H9 (cell line): ENCODE results near the gene EMC9. TPM values are rescaled to one million over a fixed set of nuclear protein-coding genes. Genes with fewer than 3 reads are reported as not detected.

Experiments
- DNase-seq: peaks from one replicate; pipeline ENCODE4 v3.0.0-alpha.2; 2017
- H2AFZ ChIP-seq: one replicate; pipeline ENCODE4 v1.6.1; 2013; ENCODE audit warnings: mild to moderate bottlenecking, low read length, control low read depth, moderate library complexity
- H2AK5ac ChIP-seq: 2 replicates; pipeline ENCODE4 v1.6.1; 2013; ENCODE audit warnings: low read length, control low read depth, mixed read lengths; ENCODE audit not compliant: insufficient read length
- H2BK120ac ChIP-seq: one replicate; pipeline ENCODE4 v1.6.1; 2013; ENCODE audit warnings: low read depth, mild to moderate bottlenecking, low read length, control low read depth, inconsistent platforms; ENCODE audit not compliant: poor library complexity, severe bottlenecking
- H2BK12ac ChIP-seq: 2 replicates; pipeline ENCODE4 v1.6.1; 2013; ENCODE audit warnings: low read length, control low read depth, mixed read lengths, low read depth; ENCODE audit not compliant: insufficient read length
- H2BK15ac ChIP-seq: 2 replicates; pipeline ENCODE4 v1.6.1; 2013; ENCODE audit warnings: low read depth, low read length, control low read depth
- H2BK20ac ChIP-seq: one replicate; pipeline ENCODE4 v1.6.1; 2013; ENCODE audit warnings: low read depth, mild to moderate bottlenecking, low read length, control low read depth, inconsistent platforms; ENCODE audit not compliant: poor library complexity, severe bottlenecking
- H2BK5ac ChIP-seq: 2 replicates; pipeline ENCODE4 v1.6.1; 2013; ENCODE audit warnings: low read length, control low read depth, mixed read lengths; ENCODE audit not compliant: insufficient read length
- H3K14ac ChIP-seq: 2 replicates; pipeline ENCODE4 v1.6.1; 2013; ENCODE audit warnings: low read length, control low read depth; ENCODE audit not compliant: insufficient read depth
- H3K18ac ChIP-seq: 2 replicates; pipeline ENCODE4 v1.6.1; 2013; ENCODE audit warnings: low read depth, mild to moderate bottlenecking, mixed read lengths, low read length, control low read depth; ENCODE audit not compliant: insufficient read length
- H3K23ac ChIP-seq: 2 replicates; pipeline ENCODE4 v1.6.1; 2013; ENCODE audit warnings: low read length, control low read depth, mixed read lengths, low read depth; ENCODE audit not compliant: insufficient read length
- H3K23me2 ChIP-seq: 2 replicates; pipeline ENCODE4 v1.6.1; 2013; ENCODE audit warnings: low read depth, mild to moderate bottlenecking, mixed read lengths, low read length, control low read depth; ENCODE audit not compliant: insufficient read length, poor library complexity, severe bottlenecking
- H3K27ac ChIP-seq: 2 replicates; pipeline ENCODE4 v1.5.1; 2013; ENCODE audit warnings: low read length, control low read depth, mixed read lengths, low read depth; ENCODE audit not compliant: insufficient read length
- H3K27me3 ChIP-seq: 2 replicates; pipeline ENCODE4 v1.6.1; 2013; ENCODE audit warnings: low read length, control low read depth, inconsistent platforms; ENCODE audit not compliant: insufficient read depth
- H3K4ac ChIP-seq: 2 replicates; pipeline ENCODE4 v1.6.1; 2013; ENCODE audit warnings: low read depth, mild to moderate bottlenecking, control low read depth, inconsistent platforms, low read length, moderate library complexity
- H3K4me1 ChIP-seq: 2 replicates; pipeline ENCODE4 v1.6.1; 2013; ENCODE audit warnings: low read length, control low read depth, inconsistent platforms; ENCODE audit not compliant: insufficient read depth
- H3K4me2 ChIP-seq: 2 replicates; pipeline ENCODE4 v1.6.1; 2013; ENCODE audit warnings: low read length, control low read depth, mixed read lengths; ENCODE audit not compliant: insufficient read length, insufficient read depth
- H3K56ac ChIP-seq: 2 replicates; pipeline ENCODE4 v1.6.1; 2013; ENCODE audit warnings: low read depth, mild to moderate bottlenecking, mixed read lengths, low read length, control low read depth; ENCODE audit not compliant: insufficient read length
- H3K79me1 ChIP-seq: 2 replicates; pipeline ENCODE4 v1.6.1; 2013; ENCODE audit warnings: low read depth, mild to moderate bottlenecking, moderate library complexity, low read length, control low read depth, inconsistent platforms; ENCODE audit not compliant: insufficient read depth, poor library complexity, severe bottlenecking
- H3K79me2 ChIP-seq: 2 replicates; pipeline ENCODE4 v1.6.1; 2013; ENCODE audit warnings: low read length, control low read depth, inconsistent platforms; ENCODE audit not compliant: insufficient read depth
- H3K9ac ChIP-seq: 2 replicates; pipeline ENCODE4 v1.6.1; 2013; ENCODE audit warnings: low read length, control low read depth, mixed read lengths; ENCODE audit not compliant: insufficient read length; ENCODE audit errors: extremely low read depth
- H3K9me3 ChIP-seq: one replicate; pipeline ENCODE4 v1.6.1; 2013; ENCODE audit warnings: low read depth, low read length, inconsistent platforms; ENCODE audit not compliant: control insufficient read depth
- H3T11ph ChIP-seq: one replicate; pipeline ENCODE4 v1.6.1; 2013; ENCODE audit warnings: mild to moderate bottlenecking, low read length, control low read depth, inconsistent platforms
- H4K20me1 ChIP-seq: one replicate; pipeline ENCODE4 v1.6.1; 2013; ENCODE audit not compliant: control insufficient read depth, insufficient read length, insufficient read depth
- H4K5ac ChIP-seq: 2 replicates; pipeline ENCODE4 v1.6.1; 2013; ENCODE audit warnings: low read depth, mild to moderate bottlenecking, mixed read lengths, low read length, control low read depth; ENCODE audit not compliant: insufficient read length
- H4K8ac ChIP-seq: replicated peaks from 2 replicates; pipeline ENCODE4 v1.6.1; 2013; ENCODE audit warnings: low read length, control low read depth, mixed read lengths, low read depth; ENCODE audit not compliant: insufficient read length
- H4K91ac ChIP-seq: 2 replicates; pipeline ENCODE4 v1.6.1; 2013; ENCODE audit warnings: low read depth, mild to moderate bottlenecking, moderate library complexity, mixed read lengths, low read length, control low read depth; ENCODE audit not compliant: insufficient read length
- H3K27ac Mint-ChIP-seq, 3 experiments: 2 replicates in 2 of 3; 3 replicates in 1 of 3; pipeline ENCODE4 v1.8.0; 2020 to 2021; ENCODE audit warnings: mixed read lengths in 3 of 3, mild to moderate bottlenecking in 1 of 3, moderate library complexity in 1 of 3
- H3K27me3 Mint-ChIP-seq: 2 replicates; pipeline ENCODE4 v1.8.0; 2021; ENCODE audit warnings: low read depth, mild to moderate bottlenecking, moderate library complexity, mixed read lengths
- H3K36me3 Mint-ChIP-seq, 3 experiments: 2 replicates in 2 of 3; 3 replicates in 1 of 3; pipeline ENCODE4 v1.8.0; 2020 to 2021; ENCODE audit warnings: low read depth in 3 of 3, mixed read lengths in 3 of 3; ENCODE audit not compliant: insufficient read depth in 1 of 3
- H3K4me1 Mint-ChIP-seq, 2 experiments: 2 replicates each; pipeline ENCODE4 v1.8.0; 2020; ENCODE audit warnings: mixed read lengths in 2 of 2
- H3K4me3 Mint-ChIP-seq, 2 experiments: 2 replicates in 1 of 2; 3 replicates in 1 of 2; pipeline ENCODE4 v1.8.0; 2020 to 2021; ENCODE audit warnings: mild to moderate bottlenecking in 2 of 2, mixed read lengths in 2 of 2, moderate library complexity in 1 of 2
- H3K9me3 Mint-ChIP-seq, 2 experiments: 2 replicates in 1 of 2; 3 replicates in 1 of 2; pipeline ENCODE4 v1.8.0; 2020; ENCODE audit warnings: mild to moderate bottlenecking in 2 of 2, mixed read lengths in 2 of 2, moderate library complexity in 1 of 2
- CTCF ChIP-seq: fragments of 200-600 bp; sonication (generic); conservative IDR thresholded peaks from 3 replicates; pipeline ENCODE4 v1.8.0; 2021; ENCODE audit warnings: antibody characterized with exemption, mild to moderate bottlenecking
- WGBS: extraction: QIAGEN DNeasy Blood & Tissue Kit; methylation state at CpG from one replicate; pipeline ENCODE4 v1.1.7; 2013; ENCODE audit warnings: missing lambda C conversion rate, low lambda C conversion rate, mixed read lengths; ENCODE audit not compliant: insufficient read length; ENCODE audit errors: extremely low coverage; 5-methylcytosine and 5-hydroxymethylcytosine counted together
- total RNA-seq: library from RNA; stranded (reverse); gene quantifications from 2 replicates; pipeline ENCODE4 v1.2.1, GENCODE V29; 2021

The EMC9 gene
- total RNA-seq, 1 experiment from 2014 or later = 52.9 TPM

DNA sequence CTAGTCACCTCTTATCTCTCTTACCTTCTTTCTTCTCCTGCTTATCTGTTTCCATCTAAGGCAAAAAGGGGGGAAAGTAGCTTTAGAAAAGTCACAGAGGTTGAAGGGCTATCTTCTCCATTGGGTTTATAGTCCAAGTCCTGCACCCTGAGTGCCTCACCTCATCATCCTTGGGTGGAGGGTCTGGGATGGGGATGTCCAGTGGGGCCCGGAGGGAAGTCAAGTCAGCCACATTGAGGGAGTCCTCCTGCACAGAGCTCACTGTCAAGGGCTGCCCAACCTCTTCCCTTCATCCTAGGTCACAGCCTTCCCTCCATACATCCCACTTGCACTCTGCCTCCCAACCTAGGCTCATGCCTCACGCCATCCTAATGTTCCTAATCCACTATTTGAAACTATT is 3.8 kb upstream of the EMC9 start:
- Mint-ChIP-seq H3K4me3 (peak overlapping the region in 1 of 2 experiments; percentile 99; a peak in 4 of 5 replicates), H3K27me3 (no peaks in the 10 kb centered on the region), H3K4me1 (peaks cover 24% of the 10 kb centered on the region in 2 experiments), H3K27ac (no peak overlapping the region), H3K36me3 (peaks cover 3 to 45% (median 44%) of the 10 kb centered on the region in 3 experiments), H3K9me3 (no peaks in the 10 kb centered on the region)
- Histone ChIP-seq H2AK5ac (no peak overlapping the region), H2BK20ac (no peak overlapping the region), H2BK120ac (no peak overlapping the region), H3K14ac (no peak overlapping the region), H3K9me3 (no peaks in the 10 kb centered on the region), H3T11ph (no peak overlapping the region), H3K56ac (no peak overlapping the region), H4K5ac (no peak overlapping the region), H4K8ac (no peak overlapping the region), H2BK12ac (no peak overlapping the region), H3K23ac (no peak overlapping the region), H3K4me1 (no peaks in the 10 kb centered on the region), H3K9ac (peak overlapping the region; percentile 11), H2BK5ac (no peak overlapping the region), H3K4me2 (peak overlapping the region; percentile 83), H3K79me2 (peaks cover 8% of the 10 kb centered on the region; the same call in 1 of the 2 replicates), H3K79me1 (peaks cover 4% of the 10 kb centered on the region), H2AFZ (no peak overlapping the region), H3K18ac (no peak overlapping the region), H3K4ac (no peak overlapping the region), H3K27ac (no peak overlapping the region), H2BK15ac (no peak overlapping the region), H4K20me1 (no peaks in the 10 kb centered on the region), H3K23me2 (peaks cover 19% of the 10 kb centered on the region), H4K91ac (no peak overlapping the region), H3K27me3 (no peaks in the 10 kb centered on the region)
- no CpG with 5 or more reads among the region's 2 CpGs for WGBS
- DNase-seq = no peak
- no peak for TF ChIP-seq CTCF
